Measurements from ENCODE around the gene WDR77.

Gene WDR77

GRCh38 chr1:111483876-111484275 is 34.8 kb upstream of the WDR77 start:
- no peaks in the 10 kb centered on the region for H3K36me3 ChIP-seq (ENCODE audit: low read length)
- no peak overlapping the region for H3K4me2 ChIP-seq (ENCODE audit: low read depth, low read length, poor library complexity, severe bottlenecking)
- H3K9me3 ChIP-seq (ENCODE audit: insufficient read depth, low read length) = no peaks in the 10 kb centered on the region
- H3K79me2 ChIP-seq (ENCODE audit: insufficient read depth, low read length) = no peaks in the 10 kb centered on the region
- no peak overlapping the region for H3K27ac ChIP-seq (ENCODE audit: low read depth, low read length)
- H3F3A ChIP-seq (ENCODE audit: insufficient read depth) = no peaks in the 10 kb centered on the region
- no peak overlapping the region for H2AFZ ChIP-seq (ENCODE audit: low read depth, low read length, severe bottlenecking)
- no peak overlapping the region for H3K9ac ChIP-seq (ENCODE audit: low read length)
- TF ChIP-seq CTCF (IDR thresholded peaks at IDR 0.05; ENCODE audit: insufficient read depth, low read length, poor library complexity, severe bottlenecking) (no peak), EZH2phosphoT487 (conservative IDR thresholded peaks at IDR 0.05; ENCODE audit: low read length) (no peak)
- no peaks in the 10 kb centered on the region for H4K20me1 ChIP-seq (ENCODE audit: low read depth, low read length)
- H3K27me3 ChIP-seq (ENCODE audit: low read length) = no peaks in the 10 kb centered on the region
- H3K4me3 ChIP-seq (ENCODE audit: insufficient read depth, low read length, poor library complexity, severe bottlenecking) = no peak overlapping the region
- no peaks in the 10 kb centered on the region for H3K9me2 ChIP-seq (replicated peaks; ENCODE audit: insufficient read depth, low read length)

DNA sequence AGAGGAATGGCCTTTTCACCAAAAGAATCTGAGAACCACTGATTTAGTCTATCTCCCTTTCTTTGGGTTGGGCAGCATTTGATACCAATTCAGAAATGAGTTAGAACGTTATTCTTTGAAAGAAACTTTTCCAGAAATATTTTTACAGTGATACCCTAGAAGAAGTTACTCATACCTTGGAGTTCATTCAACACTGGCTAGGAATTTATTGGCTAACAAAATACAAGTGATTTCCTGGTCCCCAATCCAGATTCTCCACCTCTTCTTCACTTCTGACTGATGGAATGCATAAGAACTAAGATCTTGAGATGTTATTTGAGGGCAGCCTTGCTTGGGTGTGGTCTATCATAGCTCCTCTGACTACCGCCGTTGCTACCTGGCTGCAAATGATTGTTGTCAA is 34.1 kb upstream of the WDR77 start:
- Histone ChIP-seq H3K9ac (ENCODE audit: low read length) (no peak overlapping the region), H3K79me2 (ENCODE audit: insufficient read depth, low read length) (no peaks in the 10 kb centered on the region), H3K36me3 (ENCODE audit: low read length) (no peaks in the 10 kb centered on the region), H3K27ac (ENCODE audit: low read depth, low read length) (no peak overlapping the region), H3K4me3 (ENCODE audit: insufficient read depth, low read length, poor library complexity, severe bottlenecking) (no peak overlapping the region), H3K9me2 (replicated peaks; ENCODE audit: insufficient read depth, low read length) (no peaks in the 10 kb centered on the region), H3K9me3 (ENCODE audit: insufficient read depth, low read length) (no peaks in the 10 kb centered on the region), H4K20me1 (ENCODE audit: low read depth, low read length) (no peaks in the 10 kb centered on the region), H2AFZ (ENCODE audit: low read depth, low read length, severe bottlenecking) (no peak overlapping the region), H3K27me3 (ENCODE audit: low read length) (no peaks in the 10 kb centered on the region), H3F3A (ENCODE audit: insufficient read depth) (no peaks in the 10 kb centered on the region), H3K4me2 (ENCODE audit: low read depth, low read length, poor library complexity, severe bottlenecking) (no peak overlapping the region)
- no peak for TF ChIP-seq EZH2phosphoT487 (conservative IDR thresholded peaks at IDR 0.05; ENCODE audit: low read length)
- no peak for TF ChIP-seq CTCF (IDR thresholded peaks at IDR 0.05; ENCODE audit: insufficient read depth, low read length, poor library complexity, severe bottlenecking)

- H3K9me3 ChIP-seq (ENCODE audit: insufficient read depth, low read length) = no peaks in the 10 kb centered on the region
- H3K9ac ChIP-seq (ENCODE audit: low read length) = no peak overlapping the region
- H3K27ac ChIP-seq (ENCODE audit: low read depth, low read length) = no peak overlapping the region
- TF ChIP-seq EZH2phosphoT487 (conservative IDR thresholded peaks at IDR 0.05; ENCODE audit: low read length) = no peak
- peak; percentile 51 for TF ChIP-seq CTCF (IDR thresholded peaks at IDR 0.05; ENCODE audit: insufficient read depth, low read length, poor library complexity, severe bottlenecking)
- no peaks in the 10 kb centered on the region for H3K36me3 ChIP-seq (ENCODE audit: low read length)
- no peaks in the 10 kb centered on the region for H3F3A ChIP-seq (ENCODE audit: insufficient read depth)
- H3K79me2 ChIP-seq (ENCODE audit: insufficient read depth, low read length) = no peaks in the 10 kb centered on the region
- no peaks in the 10 kb centered on the region for H3K27me3 ChIP-seq (ENCODE audit: low read length)
- H3K4me3 ChIP-seq (ENCODE audit: insufficient read depth, low read length, poor library complexity, severe bottlenecking) = no peak overlapping the region
- no peaks in the 10 kb centered on the region for H3K9me2 ChIP-seq (replicated peaks; ENCODE audit: insufficient read depth, low read length)
- no peaks in the 10 kb centered on the region for H4K20me1 ChIP-seq (ENCODE audit: low read depth, low read length)
- no peak overlapping the region for H2AFZ ChIP-seq (ENCODE audit: low read depth, low read length, severe bottlenecking)
- no peak overlapping the region for H3K4me2 ChIP-seq (ENCODE audit: low read depth, low read length, poor library complexity, severe bottlenecking)
Observed at GRCh38 chr1:111481387-111482221, 32.5 kb upstream of the WDR77 start.
